ENCODE measurements around the gene ZSCAN5A.
"Not testable (repeated sequence)": the region's sequence is repeated elsewhere in the genome, so short reads cannot be mapped to it uniquely, and the experiment has no call there.

ZSCAN5A gene

DNA sequence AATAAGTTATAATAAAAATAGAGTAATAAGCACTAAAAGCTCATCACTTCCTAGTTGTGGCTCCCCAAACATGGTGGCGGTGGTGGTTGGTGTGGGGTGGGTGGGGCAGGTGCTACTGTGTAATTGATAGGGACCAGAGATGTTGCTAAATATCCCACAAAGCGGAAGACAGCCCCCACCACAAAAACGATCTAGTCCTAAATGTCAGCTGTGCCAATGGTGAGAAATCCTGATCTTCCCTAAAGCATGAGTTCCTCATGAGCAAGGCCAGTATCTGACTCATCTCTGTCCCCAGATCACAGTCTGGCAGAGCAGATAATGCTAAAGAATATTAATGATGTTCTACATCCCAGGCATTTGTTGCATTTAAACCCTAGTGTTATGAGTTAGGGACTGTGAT lies 44.0 kb downstream of the ZSCAN5A start:
- DNase-seq (ENCODE audit: low spot score), result no peak

DNA sequence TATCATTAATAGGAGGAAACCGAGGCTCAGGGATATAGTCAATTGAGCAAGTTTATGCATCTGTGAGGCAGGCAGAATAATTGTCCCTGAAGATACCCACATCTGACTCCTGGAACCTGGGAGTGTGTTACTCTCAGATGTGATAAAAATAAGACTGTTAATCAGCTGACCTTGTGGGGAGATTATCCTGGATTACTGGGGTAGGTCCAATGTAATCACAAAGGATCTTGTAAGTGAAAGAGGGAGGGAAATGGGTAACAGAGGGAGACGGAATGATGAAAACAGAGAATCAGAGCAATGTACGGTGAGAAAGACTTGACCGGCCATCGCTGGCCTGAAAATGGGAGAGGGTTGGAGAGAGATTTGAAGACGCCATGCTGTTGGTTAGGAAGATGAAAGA lies 45.3 kb downstream of the ZSCAN5A start:
- no peak for DNase-seq (ENCODE audit: low spot score)

DNA sequence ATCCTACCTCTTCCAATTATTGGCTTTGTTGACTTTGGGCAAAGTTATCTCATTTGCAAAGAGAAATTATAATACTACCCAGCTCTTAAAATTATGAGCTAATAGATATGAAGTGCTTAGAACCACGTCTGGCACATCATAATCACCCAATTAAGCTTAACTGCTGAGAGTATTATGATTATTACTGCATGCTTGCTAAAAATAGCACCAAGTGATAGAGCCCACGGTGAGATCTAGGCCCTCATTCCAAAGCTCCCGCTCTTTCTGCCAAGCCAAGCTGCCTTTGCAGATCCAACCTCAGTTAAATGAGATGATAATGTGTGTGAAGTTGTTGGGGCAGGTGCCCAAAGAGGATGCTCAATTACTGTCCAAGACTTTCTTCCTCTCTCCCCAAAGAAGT lies 48.6 kb downstream of the ZSCAN5A start:
- no peak for DNase-seq (ENCODE audit: low spot score)

DNA sequence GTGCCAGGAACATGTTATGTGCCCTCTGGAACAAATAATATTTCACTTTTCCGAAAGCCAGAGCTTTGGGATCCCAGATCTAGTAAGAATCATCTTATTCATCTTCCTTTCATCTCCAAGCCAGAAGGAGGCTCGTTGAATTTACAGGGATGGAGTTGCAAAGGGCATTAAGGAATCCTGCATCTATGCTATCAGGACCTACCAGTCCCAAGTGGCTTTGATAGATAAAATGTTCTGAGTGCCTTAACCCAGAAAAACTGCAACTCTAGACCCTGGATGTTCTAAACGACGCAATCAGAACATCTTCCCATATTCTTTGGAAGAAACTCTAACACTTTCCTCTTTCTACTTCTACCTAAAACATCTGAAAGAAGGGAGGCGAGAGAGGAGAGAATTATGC lies 51.3 kb downstream of the ZSCAN5A start:
- DNase-seq (ENCODE audit: low spot score), result no peak

DNA sequence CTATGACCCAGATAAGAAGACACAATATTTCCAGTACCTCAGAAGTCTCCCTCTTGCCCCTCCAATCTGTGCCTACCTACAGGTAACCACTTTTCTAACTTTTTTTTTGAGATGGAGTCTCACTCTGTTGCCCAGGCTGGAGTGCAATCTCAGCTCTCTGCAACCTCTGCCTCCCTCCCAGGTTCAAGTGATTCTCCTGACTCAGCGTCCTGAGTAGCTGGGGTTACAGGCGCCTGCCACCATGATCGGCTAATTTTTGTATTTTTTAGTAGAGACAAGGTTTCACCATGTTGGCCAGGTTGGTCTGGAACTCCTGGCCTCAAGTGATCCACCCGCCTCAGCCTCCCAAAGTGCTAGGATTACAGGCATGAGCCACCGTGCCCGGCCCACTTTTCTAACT lies 52.7 kb downstream of the ZSCAN5A start:
- not testable (repeated sequence) for DNase-seq (ENCODE audit: low spot score)

DNA sequence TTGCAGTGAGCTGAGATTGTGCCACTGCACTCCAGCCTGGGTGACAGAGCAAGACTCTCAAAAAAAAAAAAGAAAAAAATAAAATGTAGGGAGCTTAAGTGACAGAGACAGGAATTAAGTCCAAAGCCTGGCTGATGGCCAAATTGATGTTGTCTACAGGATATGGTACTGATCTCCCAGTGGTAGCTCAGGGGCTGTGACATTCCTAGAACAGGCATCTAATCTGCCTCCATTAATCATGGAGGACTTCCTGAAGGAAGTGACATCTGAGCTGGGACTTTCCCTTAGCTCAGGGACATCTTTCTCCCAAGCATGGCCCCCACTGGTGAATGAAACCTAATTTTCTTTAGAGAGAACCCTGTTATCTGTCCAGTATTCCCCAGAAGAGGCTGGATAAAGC lies 53.5 kb downstream of the ZSCAN5A start:
- no peak for DNase-seq (ENCODE audit: low spot score)

DNA sequence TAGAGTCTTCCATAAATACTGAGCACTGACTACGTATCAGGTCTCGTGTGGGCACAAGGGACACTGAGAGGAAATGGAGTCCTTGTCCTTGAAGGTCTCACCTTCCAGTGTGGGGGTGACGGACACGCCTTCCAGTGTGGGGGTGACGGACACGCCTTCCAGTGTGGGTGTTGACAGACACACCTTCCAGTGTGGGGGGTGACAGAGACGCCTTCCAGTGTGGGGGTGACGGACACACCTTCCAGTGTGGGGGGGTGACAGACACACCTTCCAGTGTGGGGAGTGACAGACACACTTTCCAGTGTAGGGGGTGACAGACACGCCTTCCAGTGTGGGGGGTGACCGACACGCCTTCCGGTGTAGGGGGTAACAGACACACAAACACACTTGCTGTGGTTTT lies 56.4 kb downstream of the ZSCAN5A start:
- no peak for DNase-seq (ENCODE audit: low spot score)

DNA sequence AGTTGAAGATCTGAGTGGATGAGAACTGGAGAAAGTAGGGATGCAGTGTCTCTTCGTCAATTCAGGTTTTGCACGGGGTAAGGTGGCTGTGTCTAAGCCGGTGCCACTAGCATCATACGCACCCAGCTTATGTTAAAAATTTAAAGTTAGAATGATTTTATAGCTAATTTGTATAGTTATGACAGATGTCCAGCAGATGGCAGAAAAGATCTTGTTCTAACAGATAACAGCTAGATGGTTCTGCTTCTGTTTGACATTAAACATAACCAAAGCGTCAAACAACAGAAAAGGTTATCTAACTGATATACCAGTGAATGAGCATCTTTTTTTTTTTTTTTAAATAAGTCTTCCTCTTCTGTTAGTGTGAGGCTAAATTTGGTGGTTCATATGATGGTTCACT lies 60.9 kb downstream of the ZSCAN5A start:
- DNase-seq (ENCODE audit: low spot score), result peak; percentile 74

DNA sequence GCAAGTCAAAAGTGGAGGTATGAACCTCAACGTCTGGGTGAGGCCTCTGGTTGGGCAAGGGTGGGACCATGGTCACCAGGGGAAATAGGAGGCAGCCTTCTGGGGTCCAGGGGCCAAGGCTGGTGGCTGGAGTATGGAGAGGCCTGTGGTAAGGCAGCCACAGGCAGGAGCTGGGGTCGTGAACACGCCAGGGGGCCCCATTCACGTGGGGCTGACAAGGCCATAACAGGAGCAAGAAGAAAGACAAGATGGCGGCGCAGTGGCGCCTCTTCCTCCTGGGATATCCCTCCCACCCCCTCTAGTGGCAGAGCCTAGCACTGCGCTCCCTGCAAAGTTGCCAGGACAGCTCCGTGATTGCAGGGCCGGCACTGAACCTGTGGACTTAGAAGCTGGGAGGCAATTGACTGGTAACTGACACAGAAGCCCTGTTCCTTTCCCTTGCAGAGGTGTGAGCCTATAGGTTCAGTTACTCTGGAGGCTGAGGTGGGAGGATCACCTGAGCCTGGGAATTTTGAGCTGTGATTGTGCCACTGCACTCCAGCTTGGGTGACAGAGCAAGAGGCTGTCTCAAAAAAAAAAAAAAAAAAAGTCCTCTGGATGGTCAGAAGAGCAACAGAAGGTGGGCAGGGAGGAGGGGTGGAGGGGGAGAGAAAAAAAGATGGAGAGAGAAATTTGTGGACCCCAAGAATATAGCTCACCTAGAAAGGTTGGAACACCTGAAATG lies 61.8 kb downstream of the ZSCAN5A start:
- peak; percentile 47 for DNase-seq (ENCODE audit: low spot score)

DNA sequence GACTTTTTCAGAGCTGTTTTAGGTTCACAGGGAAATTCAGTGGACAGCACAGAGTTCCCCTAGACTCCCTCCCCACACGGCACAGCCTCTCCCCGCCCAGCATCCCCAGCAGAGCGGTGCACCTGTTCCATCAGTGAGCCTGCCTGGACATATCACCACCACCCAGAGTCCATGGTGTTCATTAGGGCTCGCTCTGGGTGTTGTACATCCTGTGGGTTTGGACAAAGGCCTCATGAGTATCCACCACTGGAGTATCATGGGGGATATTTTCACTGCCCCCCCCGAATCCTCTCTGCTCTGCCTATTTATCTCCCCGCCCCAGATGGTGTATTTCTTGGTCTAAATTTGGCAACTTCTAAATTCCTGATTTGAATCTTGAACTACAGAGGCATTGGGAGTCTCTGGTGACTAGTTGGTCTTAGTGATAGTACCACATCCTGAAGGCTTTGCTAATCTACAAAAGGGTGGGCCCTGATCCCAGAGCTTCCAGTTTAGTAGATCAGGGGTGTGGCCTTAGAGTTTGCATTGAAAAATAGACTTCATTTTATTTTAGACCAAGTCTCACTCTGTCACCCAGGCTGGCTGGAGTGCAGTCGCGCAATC lies 65.8 kb downstream of the ZSCAN5A start:
- DNase-seq (ENCODE audit: low spot score), result not testable (repeated sequence)

DNA sequence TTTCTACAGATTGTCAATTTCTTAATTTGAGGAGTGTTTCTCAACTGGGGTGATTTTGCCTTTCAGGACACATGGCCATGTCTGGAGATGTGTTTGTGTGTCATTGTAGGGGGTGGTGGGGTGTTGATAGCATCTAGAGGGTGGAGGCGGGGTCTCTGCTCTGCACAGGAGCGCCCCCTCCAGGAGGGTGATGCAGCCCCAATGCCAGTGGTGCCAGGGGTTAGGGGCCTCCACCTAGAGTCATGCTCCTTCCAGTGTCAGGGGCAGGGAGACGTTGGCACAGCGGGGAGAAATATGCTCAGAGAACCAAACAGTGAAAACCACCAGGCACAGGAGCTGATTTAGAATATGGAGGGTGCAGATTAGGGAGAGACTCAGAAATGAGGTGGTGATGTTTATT lies 68.9 kb downstream of the ZSCAN5A start:
- not testable (repeated sequence) for DNase-seq (ENCODE audit: low spot score)

DNA sequence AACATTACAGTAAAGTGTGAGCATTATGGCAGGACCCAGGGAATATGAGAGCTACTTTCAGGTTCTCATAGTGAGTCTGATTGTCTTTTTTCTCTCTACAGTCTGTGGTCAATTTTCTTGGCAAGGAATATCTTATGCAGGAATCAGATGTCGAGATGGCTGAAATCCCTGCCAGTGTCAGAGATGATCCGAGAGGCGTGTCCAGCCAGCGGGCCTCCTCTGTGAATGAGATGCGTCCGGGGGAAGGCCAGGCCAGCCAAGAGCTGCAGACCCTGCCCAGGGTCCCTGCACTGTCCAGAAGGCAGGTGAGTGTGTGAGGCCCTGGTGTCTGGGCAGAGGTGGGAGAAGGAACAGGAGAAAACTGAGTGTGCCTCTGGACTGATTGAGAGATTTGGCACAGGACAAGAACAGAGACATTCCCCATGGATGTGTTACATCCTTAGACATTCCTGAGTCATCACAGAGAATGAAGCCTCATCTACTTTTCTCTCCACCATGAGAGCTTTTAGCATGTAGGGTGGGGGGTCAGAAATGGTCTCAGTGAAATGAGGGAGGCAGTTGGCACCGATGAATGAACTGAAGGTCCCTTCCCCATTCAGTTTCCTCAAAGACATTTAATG lies 69.4 kb downstream of the ZSCAN5A start:
- DNase-seq (ENCODE audit: low spot score), result no peak

DNA sequence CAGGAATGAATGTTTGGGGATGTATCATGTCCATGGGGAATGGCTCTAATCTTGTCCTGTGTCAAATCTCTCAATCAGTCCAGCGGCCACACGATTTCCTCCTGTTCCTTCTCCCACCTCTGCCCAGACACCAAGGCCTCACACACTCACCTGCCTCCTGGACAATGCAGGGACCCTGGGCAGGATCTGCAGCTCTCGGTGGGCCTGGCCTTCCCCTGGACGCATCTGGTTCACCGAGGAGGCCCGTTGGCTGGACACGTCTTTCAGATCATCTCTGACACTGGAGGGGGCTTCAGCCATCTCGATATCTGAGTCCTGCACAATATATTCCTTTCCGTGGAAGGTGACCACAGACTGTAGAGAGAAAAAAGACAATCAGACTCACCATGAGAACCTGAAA lies 91.2 kb downstream of the ZSCAN5A start:
- no peak for DNase-seq (ENCODE audit: low spot score)

DNA sequence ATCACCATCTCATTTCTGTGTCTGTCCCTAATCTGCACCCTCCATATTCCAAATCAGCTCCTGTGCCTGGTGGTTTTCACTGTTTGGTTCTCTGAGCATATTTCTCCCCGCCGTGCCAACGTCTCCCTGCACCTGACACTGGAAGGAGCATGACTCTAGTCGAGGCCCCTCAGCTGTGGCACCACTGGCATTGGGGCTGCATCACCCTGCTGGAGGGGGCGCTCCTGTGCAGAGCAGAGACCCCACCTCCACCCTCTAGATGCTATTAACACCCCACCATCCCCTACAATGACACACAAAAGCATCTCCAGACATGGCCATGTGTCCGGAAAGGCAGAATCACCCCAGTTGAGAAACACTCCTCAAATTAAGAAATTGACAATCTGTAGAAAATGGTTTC lies 91.7 kb downstream of the ZSCAN5A start:
- DNase-seq (ENCODE audit: low spot score), result no peak

DNA sequence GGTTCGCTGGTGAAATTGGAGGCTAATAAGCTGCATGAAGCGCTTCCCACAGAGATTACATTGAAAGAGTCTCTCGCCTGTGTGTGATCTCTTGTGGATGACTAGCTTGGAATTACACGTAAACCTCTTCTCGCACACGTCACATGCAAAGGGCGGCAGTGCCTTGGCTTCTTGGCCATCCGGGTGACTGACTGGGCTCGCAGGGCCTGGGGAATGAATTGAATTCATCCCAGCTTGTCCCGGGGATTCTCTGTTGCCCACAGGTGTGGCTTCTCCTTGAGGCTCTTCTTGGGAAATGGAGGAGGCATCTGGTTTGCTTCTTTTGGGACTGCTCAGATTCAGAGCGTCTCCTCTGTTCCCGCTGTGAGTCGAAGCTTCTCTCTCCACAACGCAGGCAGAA lies 92.8 kb downstream of the ZSCAN5A start:
- no peak for DNase-seq (ENCODE audit: low spot score)

DNA sequence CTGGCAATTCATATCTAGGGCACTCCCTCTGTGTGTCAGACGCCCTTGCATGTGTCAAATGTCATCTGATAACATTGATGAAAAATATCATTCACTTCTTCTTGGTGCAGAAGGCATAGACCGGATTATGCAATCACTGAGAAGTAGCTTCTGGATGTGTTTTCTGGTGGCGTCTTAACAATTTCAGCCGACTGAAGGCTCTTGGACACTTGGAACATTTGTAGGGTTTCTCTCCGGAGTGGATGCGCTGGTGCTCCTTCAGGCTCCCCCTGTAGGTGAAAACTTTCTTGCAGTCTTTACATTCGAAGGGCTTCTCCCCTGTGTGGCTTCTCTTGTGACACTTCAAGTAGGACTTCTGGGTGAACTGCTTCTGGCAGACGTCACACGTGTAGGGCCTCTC lies 93.2 kb downstream of the ZSCAN5A start:
- DNase-seq (ENCODE audit: low spot score), result not testable (repeated sequence)

DNA sequence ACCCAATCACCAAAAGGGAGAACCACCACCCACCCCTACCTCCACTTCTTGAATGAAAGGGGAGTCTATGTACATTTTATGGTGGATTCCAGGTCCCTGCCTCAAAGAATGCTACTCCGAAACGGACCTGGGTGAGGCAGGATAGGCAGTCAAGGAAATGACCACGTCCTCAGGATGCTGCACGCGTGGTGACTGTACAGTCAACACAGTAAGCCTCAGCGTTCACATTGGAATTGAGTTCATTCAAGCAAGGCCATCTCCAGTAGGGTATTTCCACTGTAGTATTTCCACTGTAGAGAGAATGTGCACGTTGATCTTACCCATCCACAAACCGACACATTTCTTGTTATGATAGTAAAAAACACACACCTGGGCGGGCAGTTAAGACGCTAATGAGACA lies 95.7 kb downstream of the ZSCAN5A start:
- no peak for DNase-seq (ENCODE audit: low spot score)

DNA sequence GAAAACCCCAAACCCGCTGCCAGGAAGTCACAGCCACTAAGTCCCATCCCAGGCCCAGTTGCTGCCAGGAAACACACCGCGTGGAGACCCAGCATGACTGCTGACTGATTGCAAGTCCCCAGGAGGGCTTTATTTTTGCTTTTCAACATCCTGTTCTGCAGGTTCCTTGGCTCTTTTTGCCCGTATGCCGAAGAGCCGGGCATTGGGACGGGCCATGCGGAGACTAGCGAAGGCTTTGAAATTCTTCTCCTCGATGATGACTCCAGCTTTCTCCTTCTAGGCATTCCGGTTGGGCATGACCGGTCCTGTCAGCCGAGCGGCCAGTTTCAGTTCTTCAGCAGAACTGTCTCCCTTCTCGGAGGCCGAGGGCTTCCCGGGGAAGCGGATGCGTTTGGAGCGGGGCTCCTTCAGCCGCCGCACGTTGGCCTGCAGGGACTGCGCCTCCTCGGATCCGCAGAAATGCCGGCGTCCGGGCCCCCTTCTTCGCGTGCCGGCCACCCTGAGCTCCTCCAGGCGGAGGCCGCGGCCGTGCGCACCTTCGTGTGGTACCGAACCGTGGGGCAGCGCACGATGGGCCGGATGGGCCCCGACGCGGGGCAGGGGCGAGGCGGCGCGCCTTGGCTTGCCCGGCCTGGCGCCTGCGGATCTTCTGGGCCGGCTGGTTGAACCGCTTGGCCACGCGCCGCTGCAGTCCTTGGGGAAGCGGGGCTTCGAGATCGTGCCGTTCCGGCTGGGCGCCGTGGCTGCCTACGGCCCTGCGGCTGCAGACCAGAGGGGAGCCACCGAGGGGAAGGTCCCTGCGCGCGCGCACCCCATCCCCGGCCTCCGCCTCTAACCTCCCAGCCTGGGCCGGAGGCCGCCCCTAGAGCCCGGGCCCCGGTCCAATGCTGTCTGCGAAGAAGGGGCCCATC lies 97.3 kb downstream of the ZSCAN5A start:
- DNase-seq (ENCODE audit: low spot score), result no peak

DNA sequence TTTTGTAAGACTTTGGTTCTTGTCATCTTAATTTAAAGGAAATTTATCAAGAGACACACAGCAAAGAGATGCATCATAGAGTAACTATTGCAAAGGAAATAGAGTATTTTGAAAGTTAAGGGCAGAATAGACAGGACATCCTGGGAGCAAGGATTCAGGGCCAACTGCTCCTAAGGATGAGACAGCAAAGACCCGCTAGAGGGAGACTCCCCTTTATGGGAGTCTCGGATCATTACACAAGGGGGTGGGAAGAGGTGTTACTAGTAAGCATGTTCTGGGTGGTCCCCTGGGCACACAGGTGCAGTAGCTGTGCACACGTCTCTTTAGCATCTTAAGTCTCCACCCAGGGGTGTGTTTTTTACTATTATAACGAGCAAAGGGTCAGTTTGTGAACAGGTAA lies 102.9 kb downstream of the ZSCAN5A start:
- DNase-seq (ENCODE audit: low spot score), result no peak

DNA sequence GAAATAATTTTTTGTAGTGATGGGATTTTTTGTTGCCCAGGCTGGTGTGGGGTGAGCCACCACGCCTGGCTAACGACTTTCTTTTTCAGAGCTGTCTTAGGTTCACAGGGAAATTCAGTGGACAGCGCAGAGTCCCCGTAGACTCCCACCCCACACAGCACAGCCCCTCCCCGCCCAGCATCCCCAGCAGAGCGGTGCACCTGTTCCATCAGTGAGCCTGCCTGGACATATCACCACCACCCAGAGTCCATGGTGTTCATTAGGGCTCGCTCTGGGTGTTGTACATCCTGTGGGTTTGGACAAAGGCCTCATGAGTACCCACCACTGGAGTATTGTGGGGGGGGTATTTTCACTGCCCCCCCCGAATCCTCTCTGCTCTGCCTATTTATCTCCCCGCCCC lies 104.6 kb downstream of the ZSCAN5A start:
- not testable (repeated sequence) for DNase-seq (ENCODE audit: low spot score)

DNA sequence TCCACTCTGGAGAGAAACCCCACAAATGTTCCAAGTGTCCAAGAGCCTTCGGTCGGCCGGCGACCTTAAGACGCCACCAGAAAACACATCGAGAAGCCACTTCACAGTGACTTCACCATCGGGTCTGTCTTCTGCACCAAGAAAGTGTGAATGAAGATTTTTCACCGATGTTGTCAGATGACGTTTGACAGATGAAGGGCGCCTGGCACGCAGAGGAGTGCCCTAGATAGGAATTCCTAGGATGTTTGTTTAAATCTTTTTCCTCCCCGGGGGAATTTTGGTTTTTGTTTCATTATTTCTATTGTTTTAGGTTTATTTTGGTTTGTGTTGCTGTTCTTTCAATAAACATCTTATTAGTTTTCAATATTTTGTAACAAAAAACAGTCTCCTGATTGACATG lies 105.5 kb downstream of the ZSCAN5A start:
- no peak for DNase-seq (ENCODE audit: low spot score)

DNA sequence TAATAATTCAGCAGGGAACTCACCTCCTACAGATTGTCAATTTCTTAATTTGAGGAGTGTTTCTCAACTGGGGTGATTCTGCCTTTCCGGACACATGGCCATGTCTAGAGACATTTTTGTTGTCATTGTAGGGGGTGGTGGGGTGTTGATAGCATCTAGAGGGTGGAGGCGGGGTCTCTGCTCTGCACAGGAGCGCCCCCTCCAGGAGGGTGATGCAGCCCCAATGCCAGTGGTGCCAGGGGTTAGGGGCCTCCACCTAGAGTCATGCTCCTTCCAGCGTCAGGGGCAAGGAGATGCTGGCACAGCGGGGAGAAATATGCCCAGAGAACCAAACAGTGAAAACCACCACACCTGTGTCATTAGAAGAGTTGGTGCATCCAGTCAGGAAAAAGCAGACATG lies 107.1 kb downstream of the ZSCAN5A start:
- not testable (repeated sequence) for DNase-seq (ENCODE audit: low spot score)

DNA sequence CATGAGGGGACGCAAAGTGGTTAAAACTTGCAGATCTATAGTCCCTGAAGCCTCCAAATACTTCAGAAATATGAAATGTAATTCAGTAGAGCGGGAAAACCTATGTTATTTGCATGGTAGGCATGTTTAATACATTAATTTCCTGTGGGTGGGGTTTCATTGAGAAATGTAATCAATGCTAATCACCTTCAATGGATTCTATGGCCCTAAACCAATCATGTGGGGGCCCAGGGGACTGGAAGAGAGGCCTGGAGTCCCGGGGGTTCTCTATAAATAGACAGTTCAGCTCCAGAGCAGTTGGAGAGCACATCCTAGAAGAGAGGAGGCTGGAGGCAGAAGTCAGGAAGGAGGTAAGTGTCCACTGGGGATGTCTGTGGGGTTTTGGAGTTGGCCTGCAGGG lies 112.7 kb downstream of the ZSCAN5A start, which contains the start of gene ZSCAN5C:
ZSCAN5C (plus strand) TSS at position 301 of the 400 bp plus-strand sequence. CDS start 3,641 bp downstream, outside the sequence.
- no peak for DNase-seq (ENCODE audit: low spot score)

All from SW480 (cell line).